Thyroid gland (tissue), 4 donors: Measurements from ENCODE around the gene ASXL1. TPM values are rescaled to one million over a fixed set of nuclear protein-coding genes. Genes with fewer than 3 reads are reported as not detected.
A peak's percentile ranks its signal among the peaks of the same experiment; 100 is the strongest.
"Not testable (repeated sequence)": the region's sequence is repeated elsewhere in the genome, so short reads cannot be mapped to it uniquely, and the experiment has no call there.

Experiments used
- DNase-seq, 2 donors: peaks; one replicate each; pipeline ENCODE4 v3.0.0-alpha.2; 2019
- H3K27ac ChIP-seq, 3 donors: fragments of 200-600 bp; sonication (generic); 1 replicate in 2 of 3; 2 replicates in 1 of 3; pipeline ENCODE4 v1.5.1; 2016 to 2019; ENCODE audit warnings: mild to moderate bottlenecking in 1 of 3, moderate library complexity in 1 of 3
- H3K27me3 ChIP-seq: fragments of 200-600 bp; sonication (generic); one replicate; pipeline ENCODE4 v1.5.1; 2019
- H3K36me3 ChIP-seq, 2 donors: fragments of 200-600 bp; sonication (generic); one replicate each; pipeline ENCODE4 v1.5.1; 2016 to 2019
- H3K4me1 ChIP-seq, 2 donors: fragments of 200-600 bp; sonication (generic); one replicate each; pipeline ENCODE4 v1.5.1; 2017 to 2019
- H3K4me3 ChIP-seq, 3 donors: fragments of 200-600 bp; sonication (generic); replicated peaks in 1 of 3; 1 replicate in 2 of 3; 2 replicates in 1 of 3; pipeline ENCODE4 v1.5.1; 2016; ENCODE audit warnings: mild to moderate bottlenecking in 1 of 3
- H3K9me3 ChIP-seq: fragments of 200-600 bp; sonication (generic); one replicate; pipeline ENCODE4 v1.5.1; 2017
- CTCF ChIP-seq, 6 experiments: fragments of 200-600 bp in 3 of 6; fragments of 450-650 bp in 3 of 6; sonication (generic) in 3 of 6; IDR thresholded peaks; one replicate each; pipeline ENCODE4 v1.5.1; 2016 to 2019; ENCODE audit warnings: antibody characterized with exemption in 6 of 6, mild to moderate bottlenecking in 2 of 6, inconsistent platforms in 1 of 6, moderate library complexity in 1 of 6
- POLR2A ChIP-seq, 2 donors: fragments of 450-650 bp; IDR thresholded peaks; one replicate each; pipeline ENCODE4 v1.6.1; 2017; ENCODE audit warnings: antibody characterized with exemption in 2 of 2, mild to moderate bottlenecking in 2 of 2, moderate library complexity in 1 of 2
- WGBS, 2 donors: methylation state at CpG; one replicate each; pipeline ENCODE4 v1.1.5; 2017; 5-methylcytosine and 5-hydroxymethylcytosine counted together
- intact Hi-C: fragments of 100-400 bp; cut with DNase I; formaldehyde crosslinking; loops from one replicate; pipeline ENCODE4 v1.15.1; 2023
- total RNA-seq, 4 donors: library from RNA; depleted of rRNA; stranded (reverse); fragments of >200 nt; gene quantifications; one replicate each; pipeline ENCODE4 v1.2.3, GENCODE V29; 2016

Gene ASXL1
- total RNA-seq, 4 donors from 2014 or later: 62.1 to 155 (median 67.5) TPM

- intact Hi-C loops: no loop called here
- H3K27me3 ChIP-seq: no peaks in the 10 kb centered on the region
- peaks cover 9 to 44% of the 10 kb centered on the region in 2 donors for H3K4me1 ChIP-seq
- H3K9me3 ChIP-seq: no peaks in the 10 kb centered on the region
- no peaks in the 10 kb centered on the region for H3K36me3 ChIP-seq
- H3K4me3 ChIP-seq: no peak overlapping the region
- TF ChIP-seq POLR2A (IDR thresholded peaks at IDR 0.05): no peak
- TF ChIP-seq CTCF (IDR thresholded peaks at IDR 0.05): no peak
- WGBS, 2 donors: 90% methylated on average over 16 to 20 of the region's 20 CpGs
- H3K27ac ChIP-seq: peak overlapping the region in 1 of 3 donors; percentile 22
- DNase-seq: no peak
These were observed 106.4 kb downstream of the ASXL1 start for GRCh38 chr20:32464401-32465091.

- H3K36me3 ChIP-seq: no peaks in the 10 kb centered on the region
- DNase-seq: peak; percentile 23 to 38
- WGBS, 2 donors: 72 to 84% methylated on average over 9 to 23 of the region's 24 CpGs
- no peaks in the 10 kb centered on the region for H3K9me3 ChIP-seq
- H3K4me3 ChIP-seq: no peak overlapping the region
- H3K27ac ChIP-seq: peak overlapping the region in 2 of 3 donors; percentile 52 to 63
- intact Hi-C loops: no loop called here
- H3K27me3 ChIP-seq: no peaks in the 10 kb centered on the region
- TF ChIP-seq CTCF (IDR thresholded peaks at IDR 0.05) (no peak), POLR2A (IDR thresholded peaks at IDR 0.05) (no peak)
- peaks cover 9 to 50% of the 10 kb centered on the region in 2 donors for H3K4me1 ChIP-seq
These were observed 107.2 kb downstream of the ASXL1 start for GRCh38 chr20:32465092-32465900.

GRCh38 chr20:32465901-32466675 lies 108.0 kb downstream of the ASXL1 start:
- H3K4me3 ChIP-seq, H3K27me3 ChIP-seq, intact Hi-C loops, H3K9me3 ChIP-seq, DNase-seq, H3K36me3 ChIP-seq: not testable (repeated sequence)
- 84 to 85% methylated on average over 4 to 11 of the region's 15 CpGs for WGBS, 2 donors
- Histone ChIP-seq H3K4me1 (peaks cover 9 to 58% of the 10 kb centered on the region in 2 donors), H3K27ac (peak overlapping the region in 2 of 3 donors; percentile 52 to 63)

- Histone ChIP-seq H3K27ac (peak overlapping the region in 1 of 3 donors; percentile 63), H3K27me3 (no peaks in the 10 kb centered on the region), H3K4me1 (peaks cover 9 to 64% of the 10 kb centered on the region in 2 donors), H3K36me3 (no peaks in the 10 kb centered on the region), H3K9me3 (no peaks in the 10 kb centered on the region), H3K4me3 (no peak overlapping the region)
- intact Hi-C loops: no loop called here
- 68 to 72% methylated on average over 15 to 16 of the region's 16 CpGs for WGBS, 2 donors
- TF ChIP-seq POLR2A (IDR thresholded peaks at IDR 0.05): no peak
- no peak for TF ChIP-seq CTCF (IDR thresholded peaks at IDR 0.05)
- no peak for DNase-seq
These were observed 108.8 kb downstream of the ASXL1 start for GRCh38 chr20:32466739-32467505.
